ENCODE data around the gene MORC2. TPM values are rescaled to one million over a fixed set of nuclear protein-coding genes. Genes with fewer than 3 reads are reported as not detected.
A peak's percentile ranks its signal among the peaks of the same experiment; 100 is the strongest.

The MORC2 gene
- total RNA-seq, 1 donor from 2014 or later = 18.3 TPM

DNA sequence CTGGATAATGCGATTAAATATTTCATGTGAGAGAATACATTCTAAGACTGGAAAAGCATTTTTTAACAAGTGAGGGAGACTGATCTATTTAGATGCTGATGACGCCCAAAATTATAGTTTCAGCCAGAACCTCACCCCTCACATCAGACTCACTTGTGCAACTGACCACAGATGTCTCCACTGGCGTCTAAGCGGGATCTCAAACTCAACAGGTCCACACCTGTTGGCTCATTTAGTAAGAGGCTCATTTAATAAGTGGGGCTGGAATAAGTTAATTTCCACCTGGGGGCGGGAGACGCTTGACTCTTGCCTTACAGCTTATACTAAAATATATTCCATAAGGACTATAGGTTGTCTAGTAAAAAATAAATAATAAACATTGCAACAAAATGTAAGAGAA, 47.5 kb downstream of the MORC2 start:
- DNase-seq (ENCODE audit: low read depth) = peak; percentile 21

DNA sequence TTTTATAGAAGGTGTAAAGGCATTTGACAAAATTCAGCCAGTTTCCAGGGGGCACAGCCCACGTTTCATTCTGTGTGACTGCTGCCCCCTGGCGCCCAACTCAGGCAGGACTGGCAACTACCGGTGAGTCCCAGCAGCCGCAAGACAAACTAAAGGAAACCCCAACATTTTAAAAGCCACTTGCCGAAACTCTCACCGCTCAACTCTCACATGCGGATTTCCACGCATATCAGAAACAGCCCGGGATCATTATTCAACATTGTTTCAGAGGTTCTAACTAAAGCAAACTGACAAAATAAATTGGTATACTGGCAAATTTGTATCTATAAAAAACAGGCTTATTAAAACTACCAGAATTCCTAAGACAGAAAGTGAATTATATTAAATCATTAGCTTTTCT, 48.2 kb downstream of the MORC2 start:
- peak; percentile 76 for DNase-seq (ENCODE audit: low read depth)

GRCh38 chr22:30919973-30920372, 48.6 kb downstream of the MORC2 start:
- DNase-seq (ENCODE audit: low read depth) = no peak

DNA sequence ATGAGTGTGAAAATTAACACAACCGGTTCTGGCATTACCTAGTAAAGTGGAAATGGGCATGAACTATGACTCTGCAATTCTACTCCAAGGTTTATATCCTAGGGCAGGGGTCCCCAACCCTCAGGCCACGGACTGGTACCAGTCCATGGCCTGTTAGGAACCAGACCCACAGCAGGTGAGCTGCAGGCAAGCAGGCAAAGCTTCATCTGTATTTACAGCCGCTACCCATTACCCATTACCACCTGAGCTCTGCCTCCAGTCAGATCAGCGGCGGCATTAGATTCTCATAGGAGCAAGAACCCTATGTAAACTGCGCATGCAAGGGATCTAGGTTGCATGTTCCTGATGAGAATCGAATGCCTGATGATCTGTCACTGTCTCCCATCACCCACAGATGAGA, 49.8 kb downstream of the MORC2 start:
- DNase-seq (ENCODE audit: low read depth) = no peak

- no peak for DNase-seq (ENCODE audit: low read depth)
Observed at GRCh38 chr22:30910358-30910757, 58.2 kb downstream of the MORC2 start.

DNA sequence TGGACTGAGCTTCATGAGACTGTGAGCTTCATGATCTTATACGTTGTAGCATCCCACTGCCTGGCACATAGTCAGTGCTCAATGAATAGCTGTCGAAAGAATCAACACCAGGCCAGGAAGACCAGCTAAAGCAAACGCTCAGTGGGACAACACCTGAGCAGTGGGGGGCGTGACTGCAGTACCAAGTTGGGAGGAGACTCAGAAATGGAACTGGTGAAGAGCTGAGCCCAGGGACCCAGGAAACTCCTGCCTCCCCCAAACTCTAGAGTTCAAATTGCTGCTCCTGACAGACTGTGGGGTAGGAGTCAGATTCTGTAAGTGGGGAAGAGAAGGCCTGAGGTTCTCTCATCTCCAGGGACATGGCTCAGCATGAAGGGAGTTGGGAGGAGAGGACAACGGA, 59.3 kb downstream of the MORC2 start:
- DNase-seq (ENCODE audit: low read depth) = no peak

DNA sequence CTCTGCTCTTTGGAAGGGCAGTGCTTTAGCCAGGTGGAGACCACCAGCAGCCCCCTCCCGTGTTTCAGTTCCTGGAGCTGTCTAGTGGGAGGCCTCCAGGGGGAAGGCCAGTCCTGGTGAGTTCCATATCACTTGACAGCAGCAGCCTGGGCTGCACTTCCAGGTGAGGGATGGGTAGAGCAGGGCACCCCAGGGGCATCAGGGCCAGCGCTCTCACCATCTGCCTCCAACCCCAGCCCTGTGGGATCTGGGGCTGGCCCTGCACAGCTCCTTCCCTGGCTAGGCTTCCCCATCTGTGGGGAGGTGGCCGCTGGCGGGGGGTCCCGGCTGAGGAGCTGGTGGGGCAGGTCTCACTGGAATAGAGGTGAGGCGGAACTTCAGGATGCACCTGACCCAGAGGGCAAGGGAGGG, 60.5 kb downstream of the MORC2 start:
- DNase-seq (ENCODE audit: low read depth) = no peak

GRCh38 chr22:30906946-30907345, 61.6 kb downstream of the MORC2 start:
- DNase-seq (ENCODE audit: low read depth) = no peak

- no peak for DNase-seq (ENCODE audit: low read depth)
Observed at GRCh38 chr22:30906411-30906810, 62.2 kb downstream of the MORC2 start.

GRCh38 chr22:30905696-30906341, 62.8 kb downstream of the MORC2 start:
- no peak for DNase-seq (ENCODE audit: low read depth)

DNA sequence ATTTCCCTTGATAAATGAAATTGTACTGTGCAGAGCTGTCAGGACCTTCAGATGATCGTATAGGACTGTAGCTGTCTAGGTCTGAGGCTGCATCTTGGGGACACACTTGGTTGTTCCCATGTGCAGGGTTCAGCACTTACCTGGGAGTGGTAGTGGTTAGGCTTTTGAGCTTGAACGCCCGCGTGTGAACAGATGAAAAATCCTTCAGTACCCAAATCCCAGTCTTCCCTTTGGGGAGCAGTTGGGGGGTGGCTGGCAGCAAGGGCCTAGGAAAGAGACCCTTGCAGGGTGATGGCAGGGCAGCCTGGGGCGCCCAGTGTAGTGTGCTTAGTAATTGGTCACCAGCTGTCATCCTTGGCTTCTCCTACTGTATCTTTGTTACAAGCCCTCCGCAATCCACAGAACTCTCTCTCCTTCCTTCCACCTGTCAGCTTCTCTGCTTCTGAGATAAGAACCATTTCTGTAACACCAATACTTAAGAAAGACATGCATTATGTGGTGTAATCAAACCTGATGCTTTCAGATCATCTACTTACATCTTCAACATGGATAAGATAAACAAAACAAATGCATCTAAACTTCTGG, 64.6 kb downstream of the MORC2 start:
- DNase-seq (ENCODE audit: low read depth) = peak; percentile 74

DNA sequence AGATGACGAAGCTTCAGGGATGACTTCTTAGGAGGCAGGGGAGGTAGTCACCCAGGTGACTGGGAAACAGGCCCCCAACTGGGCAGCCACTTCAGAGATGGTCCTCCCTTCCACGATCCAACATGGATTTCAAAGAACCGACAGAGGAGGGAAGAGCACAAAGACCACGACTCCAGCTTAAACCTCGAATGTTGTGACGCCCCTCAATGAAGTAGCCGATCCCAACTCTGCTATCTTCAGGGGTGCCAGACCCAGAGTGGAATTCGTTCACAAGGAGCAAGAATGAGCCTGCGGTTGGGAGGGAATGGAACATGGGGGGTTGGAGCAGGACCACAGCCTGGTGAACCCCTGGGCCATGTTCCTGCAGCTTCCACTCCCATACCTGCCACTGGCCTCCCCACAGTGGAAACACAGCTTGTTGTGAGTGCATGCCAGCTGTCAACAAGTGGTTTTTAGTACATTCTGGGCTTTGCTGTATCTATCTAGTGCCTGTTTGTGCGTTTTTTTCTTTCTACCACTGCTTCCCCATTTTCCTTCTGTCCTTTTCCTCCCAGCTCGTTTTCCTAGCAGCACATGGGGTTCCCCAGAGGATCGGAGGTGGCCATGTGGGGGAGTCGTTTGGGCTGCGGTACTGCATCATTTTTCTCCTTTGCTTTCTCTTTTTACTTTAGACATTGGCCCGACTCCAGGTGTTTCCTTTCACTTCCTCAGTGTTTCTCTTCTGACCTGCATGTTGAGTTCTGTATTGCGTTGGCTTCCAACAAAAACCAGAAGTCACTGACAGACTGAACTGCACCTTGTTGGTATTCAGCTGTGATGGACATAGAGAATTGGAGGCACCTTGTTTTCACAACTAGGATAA, 65.8 kb downstream of the MORC2 start:
- no peak for DNase-seq (ENCODE audit: low read depth)

- no peak for DNase-seq (ENCODE audit: low read depth)
Observed at GRCh38 chr22:30894371-30894740, 74.2 kb downstream of the MORC2 start.

GRCh38 chr22:30893434-30894370, 74.9 kb downstream of the MORC2 start:
- DNase-seq (ENCODE audit: low read depth) = no peak

DNA sequence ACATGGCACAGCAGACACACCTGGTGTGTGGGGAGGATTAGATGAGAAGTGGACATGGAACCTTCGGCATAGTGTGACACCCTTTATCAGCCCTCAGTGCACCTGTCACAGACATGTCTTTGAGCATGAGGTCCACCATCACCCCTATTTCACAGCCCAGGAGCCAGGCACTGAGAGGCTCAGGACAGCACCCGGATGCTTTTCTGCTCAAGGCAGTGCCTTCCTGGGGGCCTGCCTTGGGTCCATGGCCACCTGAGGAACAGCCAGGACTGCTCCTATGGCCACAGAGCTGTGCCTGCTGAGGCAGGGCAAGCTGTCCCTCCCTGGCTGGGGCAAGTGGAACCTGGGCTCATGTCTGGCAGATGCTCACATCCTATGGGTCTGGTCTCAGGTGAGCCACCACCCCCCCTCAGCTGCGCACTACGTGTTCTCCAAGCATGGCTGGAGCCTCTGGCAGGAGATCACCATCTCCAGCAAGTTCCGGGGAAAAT, 75.8 kb downstream of the MORC2 start:
- DNase-seq (ENCODE audit: low read depth) = no peak

- DNase-seq (ENCODE audit: low read depth) = no peak
Observed at GRCh38 chr22:30892286-30892685, 76.3 kb downstream of the MORC2 start.

DNA sequence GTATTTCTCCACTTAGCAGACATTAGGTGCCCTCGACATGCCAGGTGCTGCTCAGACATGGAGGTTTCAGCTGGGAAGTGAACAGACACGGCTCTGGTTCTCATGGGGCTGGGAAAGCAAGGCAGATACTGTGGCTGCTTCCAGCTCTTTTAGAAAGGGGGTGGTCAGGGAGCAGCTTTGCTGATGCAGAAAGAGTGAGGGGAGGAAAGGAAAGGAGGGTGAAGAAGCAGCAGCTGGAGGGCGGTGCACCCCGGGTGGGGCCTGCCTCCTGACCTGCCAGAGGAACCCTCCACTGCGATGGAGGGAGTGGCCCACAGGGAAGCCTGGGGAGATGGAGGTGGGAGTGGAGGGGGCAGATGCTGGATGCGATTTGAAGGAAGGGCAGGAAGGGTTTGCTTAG, 76.8 kb downstream of the MORC2 start:
- DNase-seq (ENCODE audit: low read depth) = no peak

DNA sequence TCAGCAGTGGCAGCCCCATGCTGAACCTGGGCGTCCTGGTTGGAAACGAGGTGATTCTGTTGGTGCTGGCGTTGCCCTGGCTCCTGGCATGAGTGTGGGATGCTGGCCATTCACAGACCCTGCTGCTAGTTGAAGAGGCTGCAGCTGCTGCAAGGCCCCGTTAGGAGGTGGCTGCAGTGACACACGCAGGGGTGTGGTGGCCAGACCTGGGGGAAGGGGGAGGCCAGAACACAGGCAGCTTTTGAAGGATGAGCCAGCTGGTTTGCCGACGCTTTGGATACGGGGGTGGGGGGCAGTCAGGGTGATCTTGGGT, 77.2 kb downstream of the MORC2 start:
- DNase-seq (ENCODE audit: low read depth) = no peak

- no peak for DNase-seq (ENCODE audit: low read depth)
Observed at GRCh38 chr22:30890686-30891442, 77.7 kb downstream of the MORC2 start.

GRCh38 chr22:30889996-30890480, 78.5 kb downstream of the MORC2 start:
- no peak for DNase-seq (ENCODE audit: low read depth)

Data from myocyte (in vitro differentiated cells).